NK-92 (cell line): ENCODE results near the gene TLE2.
"Not testable (repeated sequence)": the region's sequence is repeated elsewhere in the genome, so short reads cannot be mapped to it uniquely, and the experiment has no call there.

Experiments used
- DNase-seq: peaks from one replicate; lab custom pipeline; 2025; ENCODE audit not compliant: unreplicated experiment; lab: John Stamatoyannopoulos, UW

Gene TLE2

DNA sequence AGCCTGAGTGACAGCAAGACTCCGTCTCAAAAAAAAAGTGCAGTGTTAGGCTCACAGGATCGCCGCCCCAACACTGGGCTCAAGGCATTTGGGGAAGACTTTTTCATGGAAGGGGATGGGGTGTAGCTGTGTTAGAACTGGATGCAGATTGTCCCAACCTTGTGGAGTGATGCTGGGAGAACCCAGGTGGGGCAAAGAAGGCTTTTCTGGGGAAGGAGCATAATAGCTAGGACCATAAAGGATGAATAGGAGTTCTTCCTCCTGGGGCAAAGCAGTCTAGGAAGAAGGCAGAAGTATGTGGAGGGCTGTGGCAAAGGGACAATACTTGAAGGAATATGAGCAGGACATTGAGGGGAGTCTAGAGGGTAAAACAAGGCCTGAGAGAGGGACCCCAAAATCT is 40.5 kb downstream of the TLE2 start:
- DNase-seq = no peak

DNA sequence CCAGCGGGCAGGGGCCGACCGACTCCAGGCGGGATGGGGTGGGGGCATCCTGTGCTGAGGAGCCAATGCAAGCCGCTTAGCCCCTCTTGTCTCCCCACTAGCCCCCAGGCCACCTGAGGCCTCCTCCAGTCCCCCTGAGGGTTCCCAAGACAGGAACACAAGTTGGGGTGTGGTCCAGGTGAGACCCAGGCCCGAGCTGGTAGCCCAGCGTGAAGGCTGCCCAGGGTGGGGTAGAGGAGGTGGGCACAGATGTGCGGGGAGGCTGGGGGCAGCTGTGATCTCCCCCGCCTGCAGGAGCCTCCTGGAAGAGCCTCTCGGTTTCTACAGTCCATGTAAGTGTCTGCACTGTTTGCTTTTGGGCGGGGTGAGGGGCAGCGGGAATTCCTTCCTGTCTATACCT is 41.3 kb downstream of the TLE2 start:
- no peak for DNase-seq

DNA sequence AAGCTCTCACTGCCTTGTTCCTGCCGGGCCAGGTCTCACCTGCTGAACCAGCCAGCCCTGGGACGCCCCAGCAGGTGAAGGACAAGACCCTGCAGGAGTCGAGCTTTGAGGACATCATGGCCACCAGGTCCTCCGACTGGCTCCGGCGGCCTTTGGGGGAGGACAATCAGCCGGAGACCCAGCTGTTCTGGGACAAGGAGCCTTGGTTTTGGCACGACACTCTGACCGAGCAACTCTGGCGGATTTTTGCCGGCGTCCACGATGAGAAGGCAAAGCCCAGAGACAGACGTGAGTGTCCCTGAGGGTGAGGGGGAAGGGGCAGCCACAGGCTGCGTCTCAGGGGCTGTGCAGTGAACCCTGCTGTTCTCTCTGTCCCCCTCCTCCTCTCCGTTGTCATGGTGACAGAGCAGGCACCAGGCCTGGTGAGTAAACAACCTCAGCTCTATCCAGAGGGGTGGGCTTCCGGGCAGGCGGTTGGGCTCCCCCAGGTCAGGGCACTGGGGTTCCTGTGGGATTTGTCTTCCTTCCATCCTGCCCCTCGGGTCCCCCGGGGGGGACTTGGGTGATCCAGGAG is 42.0 kb downstream of the TLE2 start:
- DNase-seq = no peak

DNA sequence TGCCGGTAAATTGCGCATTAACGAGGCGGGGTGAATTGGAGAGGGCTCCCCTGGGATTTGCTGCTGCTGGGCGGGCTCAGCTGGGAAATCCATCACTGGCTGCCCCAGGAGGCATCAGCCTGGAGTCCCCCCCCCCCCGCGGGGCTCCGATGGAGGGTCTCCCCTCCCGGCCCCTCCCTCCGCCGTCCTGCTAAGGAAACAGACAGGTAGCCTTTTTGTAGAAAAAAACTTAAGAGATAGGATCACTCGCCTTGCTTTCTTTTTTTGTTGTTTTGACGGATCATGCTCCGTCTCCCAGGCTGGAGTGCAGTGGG is 44.9 kb downstream of the TLE2 start:
- no peak for DNase-seq

DNA sequence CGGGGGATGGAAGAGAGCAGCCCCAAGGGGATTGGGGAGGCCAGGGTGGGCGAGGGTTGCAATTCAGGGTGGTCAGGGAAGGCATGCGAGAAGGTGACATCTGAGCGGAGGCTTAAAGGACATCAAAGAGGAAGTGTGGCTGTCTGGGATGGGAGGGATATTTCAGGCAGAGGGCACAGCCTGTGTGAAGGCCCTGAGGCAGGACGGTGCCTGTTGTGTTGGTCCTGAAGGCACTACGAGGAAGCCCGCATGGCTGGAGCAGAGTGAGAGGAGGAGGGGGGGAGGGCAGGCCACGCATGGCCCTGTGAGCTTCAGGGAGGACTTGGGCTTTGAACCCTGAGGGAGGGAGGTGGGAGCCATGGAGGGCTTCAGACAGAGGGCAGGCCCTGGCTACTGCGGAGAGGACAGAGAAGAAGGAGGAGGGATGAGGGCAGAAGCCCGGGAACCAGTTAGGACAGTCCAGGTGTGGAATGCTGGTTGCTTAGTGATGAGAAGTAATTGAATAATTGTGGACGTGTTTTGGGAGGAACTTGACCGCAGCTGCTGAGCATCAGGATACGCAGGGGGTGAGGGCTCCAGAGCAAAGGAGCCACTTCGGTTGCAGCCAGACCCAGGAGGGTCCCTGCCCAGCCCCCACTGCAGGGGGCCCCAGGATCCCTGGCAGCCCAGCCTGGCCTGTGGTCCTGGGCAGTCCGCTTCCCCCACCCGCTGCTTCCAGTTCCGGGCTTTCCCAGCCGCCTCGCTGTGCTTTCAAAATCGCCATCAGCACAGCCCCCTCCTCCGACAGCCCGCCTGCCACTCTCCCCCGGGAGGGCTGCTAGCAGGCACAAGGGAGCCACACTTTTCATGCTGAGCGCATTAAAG is 45.5 kb downstream of the TLE2 start:
- no peak for DNase-seq

DNA sequence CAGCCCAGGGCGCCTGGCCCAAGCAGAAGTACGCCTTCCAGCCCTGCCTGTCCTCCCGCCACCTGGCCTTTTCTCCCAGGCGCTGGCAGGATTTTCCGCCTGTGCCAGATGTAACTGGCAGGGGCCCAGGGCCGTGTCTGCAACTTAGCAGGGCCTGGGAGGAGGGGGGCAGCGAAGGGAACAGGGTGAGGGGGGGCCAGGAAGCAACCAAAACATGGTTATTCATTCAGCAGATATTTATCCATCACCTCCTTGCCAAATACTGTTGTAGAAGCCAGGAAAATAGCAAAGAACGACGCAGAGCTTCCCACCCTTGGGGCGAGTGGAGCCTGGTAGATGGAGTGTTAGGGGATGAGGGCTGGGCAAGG is 46.1 kb downstream of the TLE2 start:
- DNase-seq = no peak

DNA sequence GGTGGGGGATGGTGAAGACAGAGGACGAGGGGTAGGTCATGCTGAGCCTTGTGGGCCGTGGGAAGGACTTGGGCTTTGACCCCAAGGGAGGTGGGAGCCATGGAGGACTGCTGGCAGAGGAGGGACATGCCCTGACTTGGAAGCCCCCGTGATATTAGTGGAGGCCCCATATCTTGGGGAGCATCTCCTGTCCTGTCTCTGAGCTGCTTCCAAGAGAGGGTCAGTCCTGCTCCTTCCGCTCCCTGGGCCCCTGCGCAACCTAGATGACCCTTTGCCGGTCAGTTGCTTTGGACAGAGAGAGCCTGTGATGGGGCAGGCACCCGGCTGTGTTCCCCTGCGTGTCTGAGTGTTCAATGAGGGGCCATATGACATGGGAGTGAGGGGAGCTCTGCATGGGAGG is 46.5 kb downstream of the TLE2 start:
- no peak for DNase-seq

DNA sequence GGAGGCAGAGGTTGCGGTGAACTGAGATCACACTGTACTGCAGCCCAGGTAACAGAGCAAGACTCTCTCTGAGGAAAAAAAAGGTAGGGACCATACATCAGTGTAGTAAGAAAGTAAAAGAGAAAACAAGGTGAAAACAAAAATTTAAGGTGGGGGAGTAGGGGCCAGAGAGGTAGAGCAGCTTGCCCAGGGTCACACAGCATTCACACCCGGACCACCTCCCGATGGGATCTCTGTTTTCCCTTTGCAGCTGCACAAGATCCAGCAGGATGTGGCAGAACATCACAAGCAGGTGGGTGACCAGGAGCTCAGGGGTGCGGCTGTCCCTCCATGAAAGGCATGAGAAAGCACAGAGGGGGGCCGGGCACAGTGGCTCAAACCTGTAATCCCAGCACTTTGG is 47.2 kb downstream of the TLE2 start:
- no peak for DNase-seq

DNA sequence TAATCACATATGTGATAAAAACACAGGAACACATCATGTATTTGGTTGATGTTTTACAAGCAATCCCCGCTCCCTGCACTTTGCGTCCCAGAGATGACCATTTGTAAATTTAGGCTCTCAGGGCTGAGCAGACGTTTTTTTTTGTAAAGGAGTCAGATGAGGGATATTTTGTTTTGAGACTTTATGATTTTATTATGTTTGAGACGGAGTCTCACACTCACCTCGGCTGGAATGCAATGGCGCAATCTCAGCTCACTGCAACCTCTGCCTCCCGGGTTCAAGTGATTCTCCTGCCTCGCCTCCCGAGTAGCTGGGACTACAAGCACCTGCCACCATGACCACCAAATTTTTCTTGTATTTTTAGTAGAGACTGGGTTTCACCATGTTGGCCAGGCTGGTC is 50.3 kb downstream of the TLE2 start:
- DNase-seq = no peak

DNA sequence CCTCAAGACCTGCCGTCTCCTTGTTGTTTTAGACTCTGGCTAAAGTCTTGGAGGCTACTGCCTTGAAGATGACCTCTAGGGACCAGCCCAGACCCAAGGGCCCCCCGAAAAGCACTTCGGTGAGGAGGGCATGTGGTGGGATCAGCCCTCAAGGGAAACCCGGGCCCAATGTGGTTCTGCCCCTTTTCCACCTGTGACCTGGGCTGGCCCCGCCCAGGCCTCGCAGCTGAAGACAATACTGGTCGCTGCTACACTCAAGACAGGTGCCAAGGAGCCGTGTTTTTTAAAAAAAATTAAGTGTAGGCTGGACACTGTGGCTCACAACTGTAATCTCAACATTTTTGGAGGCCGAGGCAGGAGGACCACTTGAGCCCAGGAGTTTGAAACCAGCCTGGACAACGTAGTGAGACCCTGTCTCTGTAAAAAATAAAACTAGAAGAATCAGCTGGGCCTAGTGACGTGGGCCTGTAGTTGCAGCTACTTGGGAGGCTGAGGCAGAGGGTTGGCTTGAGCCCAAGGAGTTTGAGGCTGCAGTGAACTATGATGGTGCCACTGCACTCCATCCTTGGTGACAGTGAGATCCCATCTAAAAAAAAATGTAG is 50.8 kb downstream of the TLE2 start:
- DNase-seq = no peak

DNA sequence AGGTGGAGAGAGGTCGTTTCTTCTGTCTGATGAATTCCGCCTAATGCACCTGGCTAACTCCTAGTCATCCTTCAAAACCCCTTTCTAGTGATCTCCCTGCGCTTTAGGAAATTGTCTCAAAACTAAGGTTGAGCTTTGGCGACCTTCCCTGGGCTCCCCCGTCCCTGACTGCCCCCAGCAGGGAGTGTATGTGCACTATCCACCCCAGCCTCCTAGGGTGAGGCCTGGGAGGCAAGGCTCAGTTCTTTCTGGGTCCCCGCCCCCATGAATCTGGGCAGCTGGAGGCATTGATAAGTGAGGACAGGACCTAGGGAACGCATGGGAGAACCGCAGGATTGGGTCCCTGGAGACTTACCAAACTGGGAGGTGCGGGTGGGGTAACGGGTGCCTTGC is 51.3 kb downstream of the TLE2 start:
- no peak for DNase-seq

DNA sequence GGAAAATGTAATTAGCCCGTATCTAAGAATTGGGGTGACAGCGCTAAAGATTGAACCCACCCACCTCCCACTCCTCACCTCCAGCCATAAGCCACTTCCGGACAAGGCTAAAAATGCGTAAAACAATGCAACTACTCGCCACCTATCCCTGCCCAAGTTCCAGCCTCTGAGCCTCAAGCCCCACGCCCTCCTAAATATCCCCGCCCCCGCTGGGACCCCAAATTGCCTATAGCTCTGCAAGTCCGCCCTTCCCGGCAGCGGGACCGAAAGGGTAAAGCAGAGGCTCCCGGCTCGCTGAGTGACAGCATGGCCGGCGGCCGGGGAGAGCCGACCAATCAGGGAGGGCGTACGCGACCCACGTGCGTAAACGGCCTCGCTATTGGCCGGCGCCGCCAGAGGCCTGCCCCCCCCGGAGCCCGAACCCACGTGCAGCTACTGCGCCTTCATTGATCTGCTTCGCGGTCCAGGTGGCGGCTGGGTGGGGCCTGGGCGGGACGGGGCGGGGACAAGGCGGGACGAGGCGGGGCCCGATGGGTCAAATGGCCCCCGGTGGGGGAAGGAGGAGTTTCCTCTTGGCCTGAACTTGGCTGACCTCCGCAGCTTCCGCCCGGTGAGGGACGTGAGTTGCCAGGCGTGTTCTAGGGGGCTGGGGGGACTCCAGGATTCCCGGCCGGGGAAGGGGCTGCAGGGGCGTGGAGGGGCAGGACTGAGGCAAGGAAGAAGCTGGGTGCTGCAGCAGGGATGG is 51.9 kb downstream of the TLE2 start, which contains the start of gene TLE6:
Gene TLE6, plus strand, starts transcription at position 564 of the 745 bp plus-strand sequence. CDS start 670 bp downstream, outside the sequence.
- peak; percentile 79 for DNase-seq

DNA sequence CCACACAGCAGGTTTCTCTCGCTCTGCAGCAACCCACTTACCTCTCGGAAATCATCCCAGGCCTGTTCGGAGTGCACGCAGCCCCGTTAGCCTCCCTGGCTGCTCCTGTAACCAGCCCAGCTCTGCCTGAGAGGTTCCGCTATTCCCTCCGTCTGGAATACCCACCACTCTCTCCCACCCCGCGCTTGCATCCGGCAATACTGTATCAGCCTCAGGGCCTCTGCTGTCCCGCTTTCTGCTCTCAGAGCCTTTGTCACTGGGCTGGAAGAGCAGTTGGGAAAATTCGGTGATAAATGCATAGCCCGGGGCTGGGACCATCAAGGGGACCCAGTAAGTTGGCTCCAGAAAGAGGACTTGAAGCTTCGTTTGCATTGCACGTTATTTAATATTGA is 52.5 kb downstream of the TLE2 start:
- no peak for DNase-seq

DNA sequence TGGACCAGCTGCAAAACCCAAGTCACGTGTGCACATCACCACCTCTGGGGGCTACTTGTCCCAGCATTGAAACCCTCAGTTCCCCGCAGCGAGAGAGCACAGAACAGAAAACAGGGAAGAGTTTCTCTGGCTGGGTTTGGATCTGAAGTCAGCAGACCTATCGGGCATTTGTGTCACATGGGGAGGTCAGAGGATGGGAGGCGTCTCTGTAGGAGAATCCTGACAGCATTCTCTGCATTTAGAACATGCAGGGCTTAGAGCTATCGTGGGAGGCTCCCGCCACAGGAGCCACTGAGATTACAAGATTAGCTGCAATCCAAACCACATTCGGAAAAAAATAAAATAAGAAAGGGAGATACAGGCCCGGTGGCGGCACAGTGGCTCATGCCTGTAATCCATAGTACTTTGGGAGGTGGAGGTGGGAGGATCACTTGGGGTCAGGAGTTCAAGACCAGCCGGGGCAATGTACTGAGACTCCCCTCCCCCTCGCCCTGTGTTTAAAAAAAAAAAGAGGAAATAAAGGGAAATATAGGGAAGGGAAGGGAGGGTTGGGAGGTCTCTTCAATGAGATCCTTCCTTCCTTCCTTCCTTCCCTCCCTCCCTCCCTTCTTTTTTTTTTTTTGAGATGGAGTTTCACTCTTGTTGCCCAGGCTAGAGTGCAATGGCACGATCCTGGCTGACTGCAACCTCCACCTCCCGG is 54.6 kb downstream of the TLE2 start:
- no peak for DNase-seq

DNA sequence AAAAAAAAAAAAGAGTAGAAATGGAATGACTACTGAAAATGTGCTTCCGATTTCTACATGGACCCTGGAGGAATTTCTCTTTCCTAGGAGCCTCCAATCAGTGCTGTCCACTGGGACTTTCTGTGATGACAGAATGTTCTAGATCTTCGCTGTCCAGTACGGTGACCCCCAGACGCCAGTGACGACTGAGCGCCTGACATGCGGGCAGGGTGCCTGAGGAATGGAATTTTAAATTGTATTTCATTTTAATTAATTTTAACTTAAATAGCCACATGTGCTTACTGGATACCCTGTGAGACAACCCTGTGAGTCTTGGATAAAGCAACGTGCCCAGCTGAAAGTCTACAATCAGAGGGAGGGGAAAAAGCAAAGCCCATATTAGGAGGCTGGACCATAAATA is 55.9 kb downstream of the TLE2 start:
- DNase-seq = no peak

DNA sequence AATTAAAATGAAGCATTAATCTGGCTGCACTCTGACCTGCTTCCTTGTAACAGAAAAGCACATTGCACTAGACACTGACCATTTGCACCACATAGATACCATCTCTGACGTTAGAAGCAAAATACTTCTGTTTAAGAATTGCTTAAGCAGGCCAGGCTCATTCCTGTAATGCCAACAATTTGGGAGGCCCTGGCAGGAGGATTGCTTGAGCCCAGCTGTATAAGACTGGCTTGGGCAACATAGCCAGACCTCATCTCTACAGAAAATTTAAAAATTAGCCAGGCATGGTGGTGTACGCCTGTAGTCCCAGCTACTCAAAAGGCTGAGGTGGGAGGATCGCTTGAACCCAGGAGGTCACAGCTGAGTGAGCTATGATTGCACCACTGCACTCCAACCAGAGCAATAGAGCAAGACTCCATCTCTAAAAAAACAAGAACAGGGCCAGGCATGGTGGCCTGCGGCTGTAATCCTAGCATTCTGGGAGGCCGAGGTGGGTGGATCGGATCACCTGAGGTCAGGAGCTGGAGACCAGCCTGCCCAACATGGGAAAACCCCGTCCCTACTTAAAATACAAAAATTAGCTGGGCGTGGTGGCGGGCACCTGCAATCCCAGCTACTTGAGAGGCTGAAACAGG is 58.8 kb downstream of the TLE2 start:
- DNase-seq = no peak

DNA sequence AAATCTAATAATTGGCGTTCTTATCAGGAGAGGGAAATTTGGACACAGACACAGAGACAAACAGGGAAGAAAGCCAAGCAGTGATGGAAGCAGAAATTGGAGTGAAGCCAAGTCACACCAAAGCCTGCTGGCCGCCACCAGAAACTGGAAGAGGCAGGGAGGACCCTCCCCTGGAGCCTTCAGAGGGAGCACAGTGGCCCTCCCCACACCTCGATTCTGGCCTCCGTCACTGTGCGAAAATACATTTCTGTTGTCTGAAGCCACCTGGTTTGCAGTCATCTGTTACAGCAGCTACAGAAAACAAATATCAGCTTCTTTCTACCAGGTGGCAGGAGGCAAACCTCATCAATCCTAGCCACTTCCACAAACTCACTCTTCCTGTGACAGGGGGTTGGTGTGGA is 60.0 kb downstream of the TLE2 start:
- DNase-seq = no peak

DNA sequence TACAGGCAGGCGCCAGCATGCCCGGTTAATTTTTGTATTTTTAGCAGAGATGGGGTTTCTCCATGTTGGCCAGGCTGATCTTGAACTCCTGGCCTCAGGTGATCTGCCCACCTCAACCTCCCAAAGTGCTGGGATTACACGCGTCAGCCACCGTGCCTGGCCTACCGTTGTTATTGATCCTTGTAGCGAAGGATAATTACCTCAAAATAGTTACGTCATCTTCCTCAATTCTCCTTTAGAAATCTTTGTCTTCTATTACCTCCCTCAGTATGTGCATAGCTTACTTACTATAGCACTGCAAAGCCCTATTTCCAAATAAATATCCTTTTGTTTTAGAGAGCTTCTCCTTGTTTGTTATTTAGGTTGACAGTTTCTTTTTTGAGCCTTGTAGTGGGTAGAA is 61.1 kb downstream of the TLE2 start:
- no peak for DNase-seq

DNA sequence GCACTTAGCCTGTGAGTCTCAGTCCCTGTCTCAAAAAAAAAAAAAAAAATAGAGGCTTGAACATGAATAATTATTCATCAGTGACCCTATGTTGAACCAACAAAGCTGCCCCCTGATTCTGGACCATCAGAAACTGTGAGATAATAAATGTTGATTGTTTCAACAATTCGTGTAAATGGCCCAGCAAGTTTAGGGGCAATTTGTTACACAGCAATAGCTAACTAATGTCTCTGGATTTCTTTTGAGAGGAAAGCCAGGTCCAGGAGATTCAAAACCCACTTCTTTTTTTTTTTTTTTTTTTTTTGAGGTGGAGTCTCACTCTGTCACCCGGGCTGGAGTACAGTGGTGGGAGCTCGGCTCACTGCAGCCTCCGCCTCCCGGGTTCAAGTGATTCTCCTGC is 64.2 kb downstream of the TLE2 start:
- DNase-seq = no peak

DNA sequence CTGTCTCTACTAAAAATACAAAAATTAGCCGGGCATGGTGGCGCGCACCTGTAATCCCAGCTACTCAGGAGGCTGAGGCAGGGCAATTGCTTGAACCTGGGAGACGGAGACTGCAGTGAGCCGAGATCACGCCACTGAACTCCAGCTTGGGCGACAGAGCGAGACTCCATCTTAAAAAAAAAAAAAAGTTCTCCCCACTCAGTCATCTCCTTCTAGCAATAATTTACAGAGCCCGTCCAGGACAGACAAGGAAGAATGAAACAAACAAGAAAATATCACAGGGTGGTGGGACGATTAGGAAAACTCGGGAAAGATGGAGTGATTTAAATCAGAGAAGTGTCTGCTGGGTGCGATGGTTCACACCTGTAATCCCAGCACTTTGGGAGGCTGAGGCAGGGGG is 65.4 kb downstream of the TLE2 start:
- not testable (repeated sequence) for DNase-seq

DNA sequence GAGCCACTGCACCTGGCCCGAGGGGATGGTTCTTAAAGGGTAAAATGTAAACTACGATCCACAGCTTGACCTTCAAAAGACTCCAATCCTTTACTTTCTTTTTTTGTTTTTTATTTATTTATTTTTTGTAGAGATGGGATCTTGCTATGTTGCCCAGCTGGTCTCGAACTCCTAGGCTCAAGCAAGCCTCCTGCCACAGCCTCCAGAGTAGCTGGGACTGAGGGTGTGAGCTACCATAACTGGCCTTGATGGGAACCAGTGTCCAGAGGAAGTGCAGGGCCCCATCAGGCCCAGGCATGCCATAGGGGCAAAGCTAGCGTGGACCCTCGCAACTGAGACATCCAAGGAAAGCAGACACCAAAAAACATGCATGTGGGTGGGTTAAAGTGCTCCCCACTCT is 66.0 kb downstream of the TLE2 start:
- DNase-seq = no peak
